ENCODE results near the gene MTTP.

MTTP gene

GRCh38 chr4:99563310-99564186 lies 11.1 kb upstream of the MTTP start, which contains the start of gene TRMT10A:
TSS of gene TRMT10A (minus strand) at chr4:99564039. CDS start at chr4:99559338, 4,701 bp downstream.
- Histone ChIP-seq H3K9me3 (ENCODE audit: severe bottlenecking) (no peaks in the 10 kb centered on the region), H3K4me3 (ENCODE audit: severe bottlenecking) (peak within 1 kb of the TSS; percentile 74), H3K27me3 (ENCODE audit: insufficient read depth, poor library complexity, severe bottlenecking) (no peaks in the 10 kb centered on the region), H3K4me1 (ENCODE audit: insufficient read depth, poor library complexity, severe bottlenecking) (peaks cover 4% of the 10 kb centered on the region), H3K27ac (ENCODE audit: poor library complexity, severe bottlenecking) (peak within 1 kb of the TSS; percentile 76), H3K36me3 (ENCODE audit: low read depth) (no peaks in the 10 kb centered on the region)
- peak; percentile 95 for DNase-seq (ENCODE audit: low spot score)
- ATAC-seq (ENCODE audit: low read depth): peak; percentile 94
- TF ChIP-seq, protein P1, sequence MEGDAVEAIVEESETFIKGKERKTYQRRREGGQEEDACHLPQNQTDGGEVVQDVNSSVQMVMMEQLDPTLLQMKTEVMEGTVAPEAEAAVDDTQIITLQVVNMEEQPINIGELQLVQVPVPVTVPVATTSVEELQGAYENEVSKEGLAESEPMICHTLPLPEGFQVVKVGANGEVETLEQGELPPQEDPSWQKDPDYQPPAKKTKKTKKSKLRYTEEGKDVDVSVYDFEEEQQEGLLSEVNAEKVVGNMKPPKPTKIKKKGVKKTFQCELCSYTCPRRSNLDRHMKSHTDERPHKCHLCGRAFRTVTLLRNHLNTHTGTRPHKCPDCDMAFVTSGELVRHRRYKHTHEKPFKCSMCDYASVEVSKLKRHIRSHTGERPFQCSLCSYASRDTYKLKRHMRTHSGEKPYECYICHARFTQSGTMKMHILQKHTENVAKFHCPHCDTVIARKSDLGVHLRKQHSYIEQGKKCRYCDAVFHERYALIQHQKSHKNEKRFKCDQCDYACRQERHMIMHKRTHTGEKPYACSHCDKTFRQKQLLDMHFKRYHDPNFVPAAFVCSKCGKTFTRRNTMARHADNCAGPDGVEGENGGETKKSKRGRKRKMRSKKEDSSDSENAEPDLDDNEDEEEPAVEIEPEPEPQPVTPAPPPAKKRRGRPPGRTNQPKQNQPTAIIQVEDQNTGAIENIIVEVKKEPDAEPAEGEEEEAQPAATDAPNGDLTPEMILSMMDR (IDR thresholded peaks at IDR 0.05; ENCODE audit: poor library complexity, severe bottlenecking): no peak

GRCh38 chr4:99564921-99565320 lies 9.7 kb upstream of the MTTP start:
- Histone ChIP-seq H3K4me1 (ENCODE audit: insufficient read depth, poor library complexity, severe bottlenecking) (peaks cover 4% of the 10 kb centered on the region), H3K4me3 (ENCODE audit: severe bottlenecking) (no peak overlapping the region), H3K9me3 (ENCODE audit: severe bottlenecking) (no peaks in the 10 kb centered on the region), H3K27ac (ENCODE audit: poor library complexity, severe bottlenecking) (no peak overlapping the region), H3K27me3 (ENCODE audit: insufficient read depth, poor library complexity, severe bottlenecking) (no peaks in the 10 kb centered on the region), H3K36me3 (ENCODE audit: low read depth) (no peaks in the 10 kb centered on the region)
- ATAC-seq (ENCODE audit: low read depth) (no peak), DNase-seq (ENCODE audit: low spot score) (no peak)
- TF ChIP-seq, protein P1 (IDR thresholded peaks at IDR 0.05; ENCODE audit: poor library complexity, severe bottlenecking): no peak

- Histone ChIP-seq H3K36me3 (ENCODE audit: low read depth) (no peaks in the 10 kb centered on the region), H3K9me3 (ENCODE audit: severe bottlenecking) (no peaks in the 10 kb centered on the region), H3K27ac (ENCODE audit: poor library complexity, severe bottlenecking) (no peak overlapping the region), H3K4me1 (ENCODE audit: insufficient read depth, poor library complexity, severe bottlenecking) (peaks cover 4% of the 10 kb centered on the region), H3K27me3 (ENCODE audit: insufficient read depth, poor library complexity, severe bottlenecking) (no peaks in the 10 kb centered on the region), H3K4me3 (ENCODE audit: severe bottlenecking) (no peak overlapping the region)
- TF ChIP-seq, protein P1 (IDR thresholded peaks at IDR 0.05; ENCODE audit: poor library complexity, severe bottlenecking): no peak
- ATAC-seq (ENCODE audit: low read depth) (no peak), DNase-seq (ENCODE audit: low spot score) (no peak)
Observed at GRCh38 chr4:99571883-99572282, 2.7 kb upstream of the MTTP start.

- no peak for DNase-seq (ENCODE audit: low spot score)
- no peaks in the 10 kb centered on the region for H3K36me3 ChIP-seq (ENCODE audit: low read depth)
- no peaks in the 10 kb centered on the region for H3K27me3 ChIP-seq (ENCODE audit: insufficient read depth, poor library complexity, severe bottlenecking)
- no peaks in the 10 kb centered on the region for H3K9me3 ChIP-seq (ENCODE audit: severe bottlenecking)
- TF ChIP-seq, protein P1 (IDR thresholded peaks at IDR 0.05; ENCODE audit: poor library complexity, severe bottlenecking): no peak
- ATAC-seq (ENCODE audit: low read depth): peak; percentile 41; the same call in 2 of the 3 replicates
- H3K4me3 ChIP-seq (ENCODE audit: severe bottlenecking): no peak overlapping the region
- H3K4me1 ChIP-seq (ENCODE audit: insufficient read depth, poor library complexity, severe bottlenecking): peaks cover 4% of the 10 kb centered on the region
- no peak overlapping the region for H3K27ac ChIP-seq (ENCODE audit: poor library complexity, severe bottlenecking)
Observed at GRCh38 chr4:99572527-99573240, 1.9 kb upstream of the MTTP start.
